H1 (cell line): ENCODE data around the gene ING4. TPM values are rescaled to one million over a fixed set of nuclear protein-coding genes. Genes with fewer than 3 reads are reported as not detected.

Source experiments
- CTCF ChIA-PET: fragments of 300-600 bp; sonication (Branson Sonifier 250); formaldehyde crosslinking; loops from one replicate; lab custom pipeline; 2021; ENCODE audit not compliant: partially characterized antibody; lab: Charles Lee
- POLR2A ChIA-PET: fragments of 300-600 bp; sonication (Branson Sonifier 250); formaldehyde crosslinking; loops from one replicate; lab custom pipeline; 2021; ENCODE audit warnings: inconsistent platforms; ENCODE audit not compliant: partially characterized antibody; lab: Charles Lee
- DNase-seq, 2 experiments: peaks; one replicate each; pipeline versions ENCODE4 v3.0.0 to v3.0.0-alpha.2; 2010 to 2022; ENCODE audit warnings: low spot score in 2 of 2, low read depth in 1 of 2, mixed read lengths in 1 of 2
- FAIRE-seq: peaks from 2 replicates; lab custom pipeline; 2011; peaks lifted over from hg19 to GRCh38; lab: Jason Lieb, UNC
- H2AFZ ChIP-seq: 2 replicates; pipeline ENCODE4 v1.8.1; 2012; ENCODE audit warnings: low read length, inconsistent platforms
- H2AK5ac ChIP-seq: 2 replicates; pipeline ENCODE4 v1.6.1; 2013; ENCODE audit warnings: low read depth, low read length
- H2BK120ac ChIP-seq: replicated peaks from 2 replicates; pipeline ENCODE3; 2013; ENCODE audit warnings: low read depth, low read length, inconsistent platforms
- H2BK12ac ChIP-seq: 2 replicates; pipeline ENCODE4 v1.6.1; 2013; ENCODE audit warnings: low read depth, low read length
- H2BK15ac ChIP-seq: 2 replicates; pipeline ENCODE4 v1.6.1; 2013; ENCODE audit warnings: low read length
- H2BK20ac ChIP-seq: 2 replicates; pipeline ENCODE4 v1.6.1; 2013; ENCODE audit warnings: low read length
- H2BK5ac ChIP-seq: 2 replicates; pipeline ENCODE4 v1.6.1; 2013; ENCODE audit warnings: low read depth, low read length
- H3K14ac ChIP-seq: 2 replicates; pipeline ENCODE4 v1.6.1; 2013; ENCODE audit warnings: inconsistent platforms; ENCODE audit not compliant: insufficient read length
- H3K18ac ChIP-seq: 2 replicates; pipeline ENCODE4 v1.6.1; 2013; ENCODE audit warnings: low read length; ENCODE audit errors: extremely low read depth
- H3K23ac ChIP-seq: 2 replicates; pipeline ENCODE4 v1.6.1; 2013; ENCODE audit warnings: inconsistent platforms; ENCODE audit not compliant: insufficient read length
- H3K23me2 ChIP-seq: 2 replicates; pipeline ENCODE4 v1.6.1; 2013; ENCODE audit warnings: low read depth, low read length
- H3K27ac ChIP-seq: 2 replicates; pipeline ENCODE4 v1.6.1; 2011; ENCODE audit warnings: low read depth, low read length, inconsistent platforms
- H3K27me3 ChIP-seq, 4 experiments: replicated peaks in 1 of 4; 1 replicate in 1 of 4; 2 replicates in 3 of 4; pipeline versions ENCODE4 v1.6.1 to v1.8.1; 2011 to 2013; ENCODE audit warnings: low read length in 3 of 4, mild to moderate bottlenecking in 3 of 4, inconsistent platforms in 2 of 4, mixed read lengths in 2 of 4, moderate library complexity in 1 of 4; ENCODE audit not compliant: control insufficient read depth in 3 of 4, insufficient read depth in 3 of 4; ENCODE audit errors: extremely low read depth in 1 of 4
- H3K36me3 ChIP-seq, 4 experiments: 2 replicates each; pipeline versions ENCODE4 v1.6.1 to v1.8.1; 2011 to 2013; ENCODE audit warnings: mild to moderate bottlenecking in 4 of 4, low read length in 3 of 4, moderate library complexity in 2 of 4, control low read depth in 1 of 4, inconsistent platforms in 1 of 4; ENCODE audit not compliant: insufficient read depth in 4 of 4, control insufficient read depth in 2 of 4
- H3K4ac ChIP-seq: replicated peaks from 2 replicates; pipeline ENCODE3; 2013; ENCODE audit warnings: low read length, low read depth, mixed read lengths, inconsistent platforms; ENCODE audit not compliant: insufficient read length
- H3K4me1 ChIP-seq, 4 experiments: replicated peaks in 1 of 4; 1 replicate in 1 of 4; 2 replicates in 3 of 4; pipeline versions ENCODE4 v1.6.1 to v1.8.1; 2011 to 2013; ENCODE audit warnings: low read length in 3 of 4, inconsistent platforms in 2 of 4, mixed read lengths in 1 of 4; ENCODE audit not compliant: insufficient read depth in 4 of 4, control insufficient read depth in 3 of 4
- H3K4me2 ChIP-seq, 2 experiments: 2 replicates each; pipeline versions ENCODE4 v1.6.1 to v1.8.1; 2011 to 2013; ENCODE audit warnings: low read depth in 2 of 2, low read length in 2 of 2, control low read depth in 1 of 2, inconsistent platforms in 1 of 2, mild to moderate bottlenecking in 1 of 2; ENCODE audit not compliant: insufficient read depth in 1 of 2
- H3K4me3 ChIP-seq, 4 experiments: fragments of 200-600, 300-600 bp in 1 of 4; sonication (generic), shearing (Covaris generic), sonication (Bioruptor Twin) in 1 of 4; 2 replicates each; pipeline versions ENCODE4 v1.5.1 to v1.8.1; 2011 to 2016; ENCODE audit warnings: low read length in 4 of 4, low read depth in 3 of 4, control low read depth in 2 of 4, inconsistent platforms in 2 of 4, mild to moderate bottlenecking in 2 of 4, mixed read lengths in 1 of 4, moderate library complexity in 1 of 4; ENCODE audit not compliant: insufficient read depth in 2 of 4; ENCODE audit errors: extremely low read depth in 1 of 4
- H3K56ac ChIP-seq: replicated peaks from 2 replicates; pipeline ENCODE3; 2013; ENCODE audit warnings: low read depth, mild to moderate bottlenecking, mixed read lengths, low read length, inconsistent platforms; ENCODE audit not compliant: insufficient read length
- H3K79me1 ChIP-seq: 2 replicates; pipeline ENCODE4 v1.6.1; 2013; ENCODE audit warnings: low read depth, low read length, control low read depth
- H3K79me2 ChIP-seq, 2 experiments: 2 replicates each; pipeline versions ENCODE4 v1.6.1 to v1.8.1; 2012 to 2013; ENCODE audit warnings: low read length in 2 of 2, mild to moderate bottlenecking in 2 of 2, inconsistent platforms in 1 of 2; ENCODE audit not compliant: insufficient read depth in 2 of 2, control insufficient read depth in 1 of 2
- H3K9ac ChIP-seq, 4 experiments: replicated peaks in 1 of 4; 1 replicate in 1 of 4; 2 replicates in 3 of 4; pipeline versions ENCODE4 v1.6.1 to v1.8.1; 2011 to 2013; ENCODE audit warnings: low read depth in 3 of 4, low read length in 3 of 4, control low read depth in 2 of 4, mild to moderate bottlenecking in 2 of 4, moderate library complexity in 2 of 4, inconsistent platforms in 1 of 4; ENCODE audit errors: extremely low read depth in 1 of 4
- H3K9me3 ChIP-seq, 2 experiments: 2 replicates each; pipeline versions ENCODE4 v1.6.1 to v1.8.1; 2012 to 2013; ENCODE audit warnings: mild to moderate bottlenecking in 2 of 2, moderate library complexity in 2 of 2, control low read depth in 1 of 2, inconsistent platforms in 1 of 2, low read depth in 1 of 2, low read length in 1 of 2, mixed read lengths in 1 of 2; ENCODE audit not compliant: insufficient read depth in 2 of 2
- H4K20me1 ChIP-seq, 2 experiments: replicated peaks in 1 of 2; 2 replicates each; pipeline versions ENCODE3 to v1.8.1; 2011 to 2013; ENCODE audit warnings: inconsistent platforms in 2 of 2, low read length in 2 of 2, mild to moderate bottlenecking in 1 of 2; ENCODE audit not compliant: insufficient read depth in 2 of 2, control insufficient read depth in 1 of 2
- H4K5ac ChIP-seq: 2 replicates; pipeline ENCODE4 v1.6.1; 2013; ENCODE audit warnings: low read length, low read depth, mixed read lengths, inconsistent platforms; ENCODE audit not compliant: insufficient read length
- H4K8ac ChIP-seq: 2 replicates; pipeline ENCODE4 v1.8.0; 2013; ENCODE audit warnings: mild to moderate bottlenecking, moderate library complexity, low read length, inconsistent platforms; ENCODE audit not compliant: insufficient read depth; ENCODE audit errors: extremely low read depth
- H4K91ac ChIP-seq: replicated peaks from 2 replicates; pipeline ENCODE3; 2013; ENCODE audit warnings: low read length, mixed read lengths, inconsistent platforms; ENCODE audit not compliant: insufficient read length
- E2F6 ChIP-seq: IDR thresholded peaks from 2 replicates; pipeline ENCODE4 v1.6.1; 2012; ENCODE audit warnings: inconsistent platforms
- MAX ChIP-seq: IDR thresholded peaks from 2 replicates; pipeline ENCODE4 v1.6.1; 2012; ENCODE audit warnings: inconsistent platforms
- NRF1 ChIP-seq: IDR thresholded peaks from 2 replicates; pipeline ENCODE4 v1.6.1; 2011; ENCODE audit warnings: mild to moderate bottlenecking, low read depth, low read length, improper control_type of control experiment
- RNF2 ChIP-seq: fragments of 200-900, 300-1000 bp; sonication (generic); IDR thresholded peaks from 2 replicates; pipeline ENCODE4 v1.7.1; 2016; ENCODE audit warnings: borderline replicate concordance, low read depth, mild to moderate bottlenecking, antibody characterized with exemption, low read length; ENCODE audit not compliant: poor library complexity, severe bottlenecking; ENCODE audit errors: missing control alignments
- SIN3A ChIP-seq, 2 experiments: IDR thresholded peaks in 1 of 2; conservative IDR thresholded peaks in 1 of 2; 2 replicates each; pipeline ENCODE4 v1.6.1; 2011 to 2012; ENCODE audit warnings: low read length in 2 of 2, improper control_type of control experiment in 1 of 2, low read depth in 1 of 2, mild to moderate bottlenecking in 1 of 2
- SP4 ChIP-seq: IDR thresholded peaks from 2 replicates; pipeline ENCODE4 v1.6.1; 2012; ENCODE audit warnings: low read length, inconsistent platforms
- SRF ChIP-seq: IDR thresholded peaks from 2 replicates; pipeline ENCODE4 v1.6.1; 2011; ENCODE audit warnings: mild to moderate bottlenecking, low read depth, low read length, moderate library complexity
- USF2 ChIP-seq: IDR thresholded peaks from 2 replicates; pipeline ENCODE4 v1.6.1; 2011; ENCODE audit warnings: low read length, improper control_type of control experiment
- WGBS, 2 experiments: shearing (Covaris generic) in 1 of 2; methylation state at CpG; one replicate each; pipeline versions ENCODE4 v1.1.6 to v1.1.7; 2013 to 2015; ENCODE audit warnings: low lambda C conversion rate in 2 of 2, mixed read lengths in 2 of 2, inconsistent platforms in 1 of 2, low coverage in 1 of 2, missing lambda C conversion rate in 1 of 2; ENCODE audit not compliant: insufficient replicate concordance in 2 of 2, insufficient coverage in 1 of 2, insufficient read length in 1 of 2; ENCODE audit errors: extremely low coverage in 1 of 2, missing lambda C conversion rate in 1 of 2; 5-methylcytosine and 5-hydroxymethylcytosine counted together
- polyA plus RNA-seq, 7 experiments: library from polyadenylated mRNA; depleted of rRNA in 3 of 7; stranded (reverse) in 5 of 7; unstranded in 2 of 7; fragments of >200 nt in 5 of 7; fragments of 200-250 nt in 2 of 7; gene quantifications; 1 replicate in 5 of 7; 2 replicates in 1 of 7; 4 replicates in 1 of 7; pipeline versions ENCODE4 v1.2.1 to v1.2.3, GENCODE V29; 2011 to 2013; ENCODE audit warnings: missing spikeins in 2 of 7, mixed read lengths in 2 of 7
- total RNA-seq: library from RNA; stranded (reverse); fragmentation: NEBNext Ultra II Directional; extraction: Animal tissue kit (Norgen Biotek cat#: 25700); gene quantifications from 2 replicates; pipeline ENCODE4 v1.2.1, GENCODE V29; 2021
- TF ChIP-seq, protein P1 (sequence below): IDR thresholded peaks from 2 replicates; pipeline ENCODE4 v1.6.1; 2012; ENCODE audit warnings: low read length, inconsistent platforms

ING4 gene
- total and polyA plus RNA-seq, 2 of the 8 experiments (the other 6 are each of a cell fraction or from before 2014, with no cell fraction given): 22.9 to 28.6 TPM

DNA sequence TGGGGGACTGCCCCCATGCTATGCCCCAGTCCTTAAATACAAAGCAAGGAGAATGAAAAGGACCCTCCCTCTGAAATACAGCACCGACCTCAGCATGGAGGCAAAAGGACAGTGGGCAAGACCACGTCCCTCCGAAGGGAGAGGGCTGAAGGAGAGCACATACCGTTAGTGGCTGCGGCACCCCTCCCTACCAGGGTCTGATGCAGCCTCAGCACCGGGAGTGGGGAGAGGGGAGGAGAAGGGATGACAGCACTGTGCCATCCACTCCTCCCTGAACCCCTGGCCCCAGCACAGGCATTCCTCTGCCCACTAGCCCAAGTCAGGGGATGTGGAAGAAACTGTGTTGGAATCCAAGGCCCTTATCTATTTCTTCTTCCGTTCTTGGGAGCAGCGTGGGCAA lies 12.1 kb downstream of the ING4 start:
- Histone ChIP-seq H3K79me2 (no peaks in the 10 kb centered on the region), H2AK5ac (no peak overlapping the region), H3K27me3 (peaks cover 3 to 7% (median 6%) of the 10 kb centered on the region in 4 experiments; a peak in 4 of 7 replicates), H3K36me3 (peaks cover 2 to 29% (median 19%) of the 10 kb centered on the region in 4 experiments; a peak in 6 of 8 replicates), H3K4me2 (no peak overlapping the region), H4K8ac (no peak overlapping the region), H4K5ac (no peak overlapping the region), H2BK12ac (no peak overlapping the region), H3K56ac (no peak overlapping the region), H3K4ac (no peak overlapping the region), H3K18ac (no peak overlapping the region), H4K91ac (no peak overlapping the region), H3K14ac (no peak overlapping the region), H2BK5ac (no peak overlapping the region), H3K4me1 (peaks cover 0 to 5% (median under 1%) of the 10 kb centered on the region in 4 experiments; a peak in 2 of 7 replicates), H2BK120ac (no peak overlapping the region), H3K4me3 (no peak overlapping the region), H3K27ac (no peak overlapping the region; the same call in 1 of the 2 replicates), H4K20me1 (no peaks in the 10 kb centered on the region), H2BK15ac (no peak overlapping the region), H2AFZ (no peak overlapping the region), H3K79me1 (no peaks in the 10 kb centered on the region), H3K23ac (no peak overlapping the region), H3K9ac (no peak overlapping the region), H3K9me3 (no peaks in the 10 kb centered on the region), H3K23me2 (peaks cover 4% of the 10 kb centered on the region; the same call in 1 of the 2 replicates), H2BK20ac (no peak overlapping the region)
- no peak for DNase-seq
- ChIA-PET POLR2A (interaction anchor here (1.7 kb wide), 1 partner anchor 38 kb away, joined by 4 read pairs; the partner anchor contains the start of gene ZNF384), CTCF (interaction anchor here (2.3 kb wide), 1 partner anchor 30 kb away, joined by 12 read pairs; no protein-coding TSS in a partner anchor)
- 88% methylated on average over 8 of the region's 8 CpGs; no CpG with 5 or more reads in 1 of the 2 experiments for WGBS, 2 experiments
- FAIRE-seq: no peak
- TF ChIP-seq SP4 (no peak), SIN3A (conservative IDR thresholded peaks at IDR 0.05 in 1 of 2, IDR thresholded peaks at IDR 0.05 in 1 of 2; ENCODE audit: low read depth in 1 of 2, low read length in 2 of 2) (no peak), E2F6 (no peak), USF2 (no peak), NRF1 (no peak), SRF (no peak), RNF2 (no peak), MAX (no peak)
- TF ChIP-seq, protein P1, sequence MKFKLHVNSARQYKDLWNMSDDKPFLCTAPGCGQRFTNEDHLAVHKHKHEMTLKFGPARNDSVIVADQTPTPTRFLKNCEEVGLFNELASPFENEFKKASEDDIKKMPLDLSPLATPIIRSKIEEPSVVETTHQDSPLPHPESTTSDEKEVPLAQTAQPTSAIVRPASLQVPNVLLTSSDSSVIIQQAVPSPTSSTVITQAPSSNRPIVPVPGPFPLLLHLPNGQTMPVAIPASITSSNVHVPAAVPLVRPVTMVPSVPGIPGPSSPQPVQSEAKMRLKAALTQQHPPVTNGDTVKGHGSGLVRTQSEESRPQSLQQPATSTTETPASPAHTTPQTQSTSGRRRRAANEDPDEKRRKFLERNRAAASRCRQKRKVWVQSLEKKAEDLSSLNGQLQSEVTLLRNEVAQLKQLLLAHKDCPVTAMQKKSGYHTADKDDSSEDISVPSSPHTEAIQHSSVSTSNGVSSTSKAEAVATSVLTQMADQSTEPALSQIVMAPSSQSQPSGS: no peak
